NK-92 (cell line): ENCODE results near the gene GALNT9.
"Not testable (repeated sequence)": the region's sequence is repeated elsewhere in the genome, so short reads cannot be mapped to it uniquely, and the experiment has no call there.

ENCODE experiments used
- DNase-seq: peaks from one replicate; lab custom pipeline; 2025; ENCODE audit not compliant: unreplicated experiment; lab: John Stamatoyannopoulos, UW

GALNT9 gene

DNA sequence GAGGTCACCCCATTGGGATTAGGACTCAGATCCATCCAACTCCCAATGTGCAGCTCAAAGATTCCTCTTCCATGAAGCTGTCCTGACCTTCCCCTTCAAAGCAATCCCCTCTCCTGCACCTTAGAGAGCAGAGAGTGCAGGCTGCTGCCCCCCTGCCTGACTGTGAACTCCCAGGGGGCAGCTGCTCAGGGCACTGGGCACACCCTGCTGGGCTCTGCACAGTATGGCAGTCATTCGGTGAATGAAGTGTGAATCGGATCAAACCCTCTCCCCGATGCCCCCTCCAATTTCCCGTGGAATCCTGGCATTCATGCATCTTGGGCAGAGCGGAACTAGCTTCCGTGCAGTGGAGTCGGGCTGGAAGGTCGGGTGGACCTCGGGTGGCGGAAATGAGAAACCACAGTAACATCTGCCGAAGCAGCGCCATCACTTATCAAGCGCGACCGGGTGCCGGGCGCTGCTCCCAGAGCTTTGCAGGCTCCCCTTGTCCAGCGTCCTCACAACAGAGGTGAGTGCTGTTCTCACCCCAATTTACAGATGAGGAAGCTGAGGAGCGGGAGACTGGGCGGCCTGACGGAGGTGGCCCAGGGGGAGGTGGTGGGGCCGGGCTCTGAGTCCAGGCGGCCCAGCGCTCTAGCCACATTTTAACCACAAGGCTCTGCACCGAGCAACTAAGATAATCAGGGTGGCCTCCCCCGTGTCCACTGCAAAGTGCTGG, 14.7 kb downstream of the GALNT9 start:
- DNase-seq = no peak

DNA sequence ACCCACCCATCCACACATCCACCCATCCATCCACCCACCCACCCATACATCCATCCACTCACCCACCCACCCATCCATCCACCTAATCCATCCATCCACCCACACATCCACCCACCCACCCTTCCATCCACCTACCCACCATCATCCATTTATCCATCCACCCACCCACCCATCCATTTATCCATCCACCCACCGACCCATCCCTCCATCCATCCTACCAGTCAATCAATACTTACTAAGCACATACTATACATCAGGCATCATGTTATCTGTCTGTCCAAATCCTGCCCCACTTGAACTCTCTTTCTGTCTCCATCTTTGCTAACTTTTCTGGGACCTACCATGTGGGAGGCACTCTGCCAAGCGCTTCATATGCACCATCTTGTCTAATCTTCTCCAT, 15.4 kb downstream of the GALNT9 start:
- no peak for DNase-seq

DNA sequence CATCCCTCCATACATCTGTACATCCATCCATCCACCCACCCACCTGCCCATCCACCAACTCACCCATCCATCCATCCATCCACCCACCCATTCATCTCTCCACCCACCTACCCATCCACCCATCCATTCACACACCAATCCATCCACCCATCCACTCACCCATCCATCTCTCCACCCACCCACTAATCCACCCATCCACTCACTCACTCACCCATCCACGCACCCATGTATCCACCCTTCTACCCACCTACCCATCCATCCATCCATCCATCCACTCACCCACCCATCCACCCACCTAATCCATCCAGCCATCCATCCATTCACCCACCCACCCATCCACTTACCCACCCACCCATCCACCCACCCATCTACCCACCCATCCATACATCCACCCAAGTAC, 16.2 kb downstream of the GALNT9 start:
- no peak for DNase-seq

DNA sequence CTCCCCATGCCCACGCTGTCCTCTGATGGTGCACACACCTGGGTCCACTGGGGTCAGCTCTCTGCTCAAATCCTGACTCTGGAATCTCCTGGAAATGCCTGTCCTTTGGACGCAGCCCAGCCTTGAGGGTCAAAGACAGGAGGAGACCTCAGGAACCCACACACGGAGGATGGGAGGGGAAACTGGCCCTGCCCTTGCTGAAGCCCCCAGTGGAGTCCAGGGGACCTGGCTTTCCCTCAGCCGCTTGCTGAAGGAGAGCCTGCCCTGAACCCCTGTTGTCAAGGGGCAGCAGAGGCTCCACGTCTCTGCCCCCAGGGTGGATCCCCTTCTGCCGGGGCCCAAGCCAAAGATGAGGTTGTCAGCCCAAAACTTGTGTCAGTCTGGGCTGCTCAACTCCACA, 16.9 kb downstream of the GALNT9 start:
- DNase-seq = no peak

DNA sequence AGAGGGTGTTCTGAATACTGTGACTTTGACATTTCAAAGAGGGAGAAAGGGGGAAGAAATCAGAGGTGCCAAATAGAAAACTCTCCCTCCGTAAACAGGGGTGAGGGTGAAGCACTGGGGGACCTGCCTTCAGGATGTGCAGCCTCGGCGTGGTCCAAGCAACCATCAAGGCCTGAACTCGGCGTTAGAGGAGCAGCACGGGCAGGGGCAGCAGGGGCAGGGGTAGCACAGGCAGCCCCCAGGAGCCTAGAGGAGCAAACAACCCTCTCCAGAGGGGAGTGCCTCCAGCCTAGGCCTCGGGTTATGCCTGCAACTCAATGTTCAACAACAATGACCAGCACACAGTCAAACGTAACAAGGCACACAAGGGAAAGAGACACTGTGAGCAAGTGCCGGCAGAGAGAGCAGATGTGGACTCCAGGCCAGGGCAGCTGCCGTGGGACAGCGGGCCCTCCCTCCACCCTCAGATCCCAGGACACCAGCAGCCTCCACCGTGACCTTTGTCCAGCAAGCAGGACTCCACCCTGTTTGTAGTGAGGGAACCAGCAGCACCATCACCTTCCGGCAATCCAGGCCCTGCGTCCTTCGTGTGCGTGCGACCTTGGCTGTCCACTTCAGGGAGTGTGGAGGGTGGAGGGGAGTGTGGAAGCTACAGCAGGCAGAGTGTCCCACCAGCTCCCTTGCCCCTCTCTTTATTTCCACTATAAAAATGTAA, 18.0 kb downstream of the GALNT9 start:
- no peak for DNase-seq

DNA sequence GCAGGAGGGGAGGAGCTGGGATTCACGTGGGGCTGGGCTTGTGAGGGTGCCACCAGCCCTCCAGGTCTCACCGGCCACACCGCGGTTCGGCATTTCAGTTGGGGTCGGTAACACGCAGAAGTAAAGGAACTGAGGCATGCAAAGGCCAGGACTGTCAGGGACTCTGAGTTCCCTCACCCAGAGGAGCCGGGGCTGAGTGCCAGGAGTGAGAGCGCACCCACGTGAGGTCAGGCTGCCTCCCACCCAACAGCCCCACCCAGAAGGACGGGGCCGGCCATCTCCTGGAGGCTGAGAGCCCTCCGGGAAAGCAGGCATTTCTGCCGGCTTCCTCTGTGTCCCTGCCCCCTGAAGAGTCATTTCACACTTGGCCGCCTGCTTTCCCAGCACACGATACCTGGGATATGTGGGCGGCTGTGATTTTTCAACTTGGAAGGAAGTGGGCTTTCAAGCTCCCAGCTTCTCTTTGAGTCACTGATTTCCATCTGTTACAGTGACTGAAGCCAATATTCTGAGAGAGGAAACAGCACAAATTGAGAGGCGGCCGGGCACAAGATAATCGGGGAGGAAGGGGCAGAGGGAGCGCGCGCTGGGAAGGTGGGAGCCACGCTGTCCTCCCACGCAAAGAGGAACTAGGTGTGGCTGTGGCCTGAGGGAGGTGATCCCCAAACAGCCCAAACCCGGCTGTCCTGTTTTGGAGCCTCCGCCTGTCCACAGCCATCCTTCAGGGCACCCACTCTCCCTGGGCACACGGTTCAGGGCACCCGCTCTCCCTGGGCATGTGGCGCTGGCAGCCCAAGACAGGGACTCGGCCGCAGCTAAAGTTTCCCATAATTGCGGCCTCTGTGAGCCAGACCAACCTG, 19.0 kb downstream of the GALNT9 start:
- no peak for DNase-seq

DNA sequence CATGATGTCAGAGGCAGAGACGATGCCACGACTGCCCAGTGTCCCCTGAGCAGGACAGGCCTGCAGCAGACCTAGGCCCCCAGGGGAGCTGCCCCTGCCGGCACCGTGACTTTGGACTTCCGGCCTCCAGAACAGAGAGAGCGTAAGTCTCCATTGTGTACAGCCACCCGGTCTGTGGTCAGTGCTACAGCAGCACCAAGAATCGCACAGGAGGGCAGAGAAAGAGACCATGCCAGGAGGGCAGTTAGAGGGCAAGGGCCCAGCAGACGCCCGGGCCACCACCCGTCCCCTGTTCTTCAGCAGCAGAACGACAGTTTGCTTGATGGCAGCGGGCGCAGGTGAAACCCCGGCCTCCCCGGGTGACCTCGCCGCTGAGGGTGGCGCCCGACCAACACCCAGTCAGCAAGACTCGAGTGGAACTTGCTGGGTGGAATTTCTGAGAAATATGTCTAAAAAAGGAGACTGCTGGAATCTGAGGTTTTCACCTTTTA, 19.7 kb downstream of the GALNT9 start:
- no peak for DNase-seq

DNA sequence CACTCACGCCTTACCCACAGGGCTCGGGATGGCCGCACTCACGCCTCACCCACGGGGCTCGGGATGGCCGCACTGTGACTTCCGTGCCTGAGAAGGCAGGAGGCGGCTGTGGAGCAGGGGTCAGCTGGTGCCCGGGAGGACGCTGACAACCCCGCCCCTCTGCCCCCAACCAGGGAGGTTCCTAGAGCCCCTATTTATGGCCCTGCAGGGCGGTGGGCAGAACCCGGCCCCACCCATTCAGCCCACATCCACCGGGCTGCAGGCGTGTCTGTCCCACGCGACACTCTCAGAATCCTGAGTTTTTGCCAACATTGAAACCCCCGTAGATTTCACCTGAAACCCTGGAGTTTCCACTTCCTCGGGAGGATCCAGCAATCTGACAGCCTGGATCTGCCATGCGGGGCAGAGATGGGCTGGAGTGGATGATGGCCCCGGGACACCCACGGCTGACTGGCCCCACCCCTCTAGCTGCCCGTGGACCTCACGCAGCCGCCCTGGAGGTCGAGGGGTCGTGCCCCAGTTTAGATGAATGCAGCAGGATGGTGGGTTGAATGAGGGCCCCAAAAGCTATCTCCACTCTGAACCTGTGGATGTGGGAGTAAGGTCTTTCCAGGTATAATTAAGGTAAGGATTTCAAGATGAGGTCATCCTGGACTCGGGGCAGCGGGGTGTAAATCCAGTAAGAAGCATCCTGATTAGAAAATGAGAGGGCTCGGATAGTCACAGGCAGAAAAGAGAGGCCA, 20.4 kb downstream of the GALNT9 start:
- no peak for DNase-seq

DNA sequence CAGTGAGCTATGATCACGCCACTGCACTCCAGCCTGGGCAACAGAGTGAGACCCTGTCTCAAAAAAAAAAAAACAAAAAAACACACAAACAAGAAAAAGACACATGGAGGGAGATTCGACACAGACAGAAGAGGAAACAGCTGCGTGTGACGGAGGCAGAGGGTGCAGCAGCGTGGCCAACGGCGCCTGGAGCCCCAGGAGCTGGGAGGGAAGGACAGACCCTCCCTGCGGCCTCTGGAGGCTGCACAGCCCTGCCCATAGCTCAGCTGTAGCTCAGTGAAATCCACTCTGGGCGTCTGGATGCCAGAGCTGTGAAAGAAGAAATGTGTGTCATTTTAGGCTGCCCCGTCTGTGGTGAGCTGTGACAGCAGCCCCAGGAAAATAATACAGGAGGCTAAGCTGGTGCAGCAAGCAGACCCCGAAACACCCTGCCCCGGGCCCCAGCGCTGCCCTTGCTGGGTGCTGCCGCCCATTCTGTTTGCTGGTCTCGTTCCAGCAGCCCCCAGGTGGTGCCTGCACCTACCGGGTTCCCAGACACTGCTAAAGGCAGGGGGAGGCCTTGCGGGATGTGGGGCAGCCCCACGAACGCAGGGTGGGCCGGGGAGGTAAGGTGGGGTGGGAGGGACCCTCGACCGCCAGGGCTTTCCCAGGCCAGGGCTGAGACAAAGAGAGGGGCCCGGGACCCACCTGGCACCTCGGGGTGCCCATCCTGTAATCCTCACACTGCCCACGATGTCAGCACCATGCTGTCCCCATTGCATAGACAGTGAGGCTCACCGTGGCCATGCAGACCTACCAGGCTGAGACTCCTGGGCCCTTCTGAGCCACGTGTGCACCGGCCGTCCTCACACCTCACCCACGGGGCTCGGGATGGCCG, 21.2 kb downstream of the GALNT9 start:
- DNase-seq = no peak

DNA sequence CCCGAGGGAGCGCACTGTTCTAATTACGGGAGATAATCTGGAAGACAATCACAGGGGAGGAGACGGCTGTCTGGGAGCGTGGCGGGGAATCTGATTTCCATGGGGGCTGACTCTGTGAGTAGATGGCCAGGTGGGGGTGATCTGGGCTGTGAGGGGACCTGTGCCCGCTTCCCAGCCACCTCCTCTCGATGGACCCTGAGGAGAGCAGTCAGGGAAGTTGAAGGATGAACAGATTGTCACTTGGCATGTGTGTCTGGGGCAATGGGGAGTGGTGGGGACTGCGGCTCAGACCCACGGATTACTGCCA, 22.6 kb downstream of the GALNT9 start:
- no peak for DNase-seq

DNA sequence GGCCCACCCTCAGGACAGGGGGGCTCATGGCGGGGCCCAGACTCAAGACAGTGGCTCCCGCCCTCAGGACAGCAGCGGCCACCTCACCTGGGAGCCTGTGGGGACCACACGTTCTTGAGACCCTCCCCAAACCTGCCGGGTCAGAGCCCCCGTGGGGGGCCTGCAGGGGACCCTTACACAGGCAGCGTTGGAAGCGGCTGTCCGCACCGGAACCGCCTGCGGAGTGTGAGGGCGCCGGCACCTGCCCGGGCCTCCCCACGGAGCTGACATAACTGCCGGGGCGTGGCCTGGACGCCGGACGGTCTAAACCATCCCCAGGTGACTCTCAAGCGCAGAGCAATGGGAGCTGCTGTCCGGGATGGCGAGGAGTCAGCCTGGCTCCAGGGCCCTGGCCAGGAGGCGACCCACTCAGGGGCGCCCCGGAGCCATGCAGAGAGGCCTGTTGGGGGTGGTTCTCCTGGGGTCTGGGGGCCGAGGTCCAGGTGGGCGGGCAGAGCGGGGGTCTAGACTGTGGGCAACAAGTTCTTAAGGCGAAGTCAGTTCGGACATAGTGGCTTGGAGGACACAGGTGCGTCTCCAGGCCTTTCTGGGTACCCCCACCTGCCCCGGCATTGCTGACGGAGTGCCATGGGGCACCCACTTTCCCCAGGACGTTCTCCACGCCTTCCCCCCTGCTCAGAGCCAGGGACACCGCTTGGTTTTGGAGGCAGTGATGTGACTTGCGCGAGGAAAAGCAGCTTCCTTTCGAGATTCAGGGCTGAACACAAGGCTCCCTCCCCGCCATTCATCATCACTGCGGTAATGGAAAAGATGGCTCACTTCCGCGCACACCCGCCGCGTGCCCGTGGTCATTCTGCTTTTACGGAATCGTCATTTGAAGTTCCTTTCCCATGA, 23.2 kb downstream of the GALNT9 start:
- no peak for DNase-seq

DNA sequence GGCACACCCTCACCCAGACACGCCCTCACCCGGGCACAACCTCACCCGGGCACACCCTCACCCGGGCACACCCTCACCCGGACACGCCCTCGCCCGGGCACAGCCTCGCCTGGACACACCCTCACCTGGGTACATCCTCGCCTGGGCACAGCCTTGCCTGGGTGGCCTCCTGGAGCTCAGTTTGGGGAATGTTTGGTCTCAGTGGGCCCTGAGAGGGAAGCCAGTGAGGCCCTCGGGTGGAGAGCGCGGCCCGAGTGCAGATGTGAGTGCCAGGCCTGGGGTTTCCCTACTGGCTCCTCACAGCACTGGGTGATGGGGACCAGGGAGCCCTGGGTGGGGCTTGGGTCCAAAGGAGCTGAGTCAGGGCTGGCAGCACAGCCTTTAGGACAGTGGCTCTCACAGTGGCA, 23.8 kb downstream of the GALNT9 start:
- no peak for DNase-seq

DNA sequence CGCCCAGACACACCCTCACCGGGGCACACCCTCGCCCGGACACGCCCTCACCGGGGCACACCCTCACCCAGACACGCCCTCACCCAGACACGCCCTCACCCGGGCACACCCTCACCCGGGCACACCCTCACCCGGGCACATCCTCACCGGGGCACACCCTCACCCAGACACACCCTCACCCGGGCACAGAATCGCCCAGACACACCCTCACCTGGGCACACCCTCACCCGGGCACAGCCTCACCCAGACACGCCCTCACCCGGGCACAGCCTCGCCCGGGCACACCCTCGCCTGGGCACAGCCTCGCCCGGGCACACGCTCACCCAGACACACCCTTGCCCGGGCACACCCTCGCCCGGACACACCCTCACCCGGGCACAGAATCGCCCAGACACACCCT, 24.5 kb downstream of the GALNT9 start:
- DNase-seq = not testable (repeated sequence)

DNA sequence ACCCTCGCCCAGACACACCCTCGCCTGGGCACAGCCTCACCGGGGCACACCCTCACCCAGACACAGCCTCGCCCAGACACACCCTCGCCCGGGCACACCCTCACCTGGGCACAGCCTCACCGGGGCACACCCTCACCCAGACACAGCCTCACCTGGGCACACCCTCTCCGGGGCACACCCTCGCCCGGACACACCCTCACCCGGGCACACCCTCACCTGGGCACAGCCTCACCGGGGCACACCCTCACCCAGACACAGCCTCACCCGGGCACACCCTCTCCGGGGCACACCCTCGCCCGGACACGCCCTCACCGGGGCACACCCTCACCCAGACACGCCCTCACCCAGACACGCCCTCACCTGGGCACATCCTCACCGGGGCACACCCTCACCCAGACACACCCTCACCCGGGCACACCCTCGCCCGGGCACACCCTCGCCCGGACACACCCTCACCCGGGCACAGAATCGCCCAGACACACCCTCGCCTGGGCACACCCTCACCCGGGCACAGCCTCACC, 25.5 kb downstream of the GALNT9 start:
- DNase-seq = not testable (repeated sequence)

DNA sequence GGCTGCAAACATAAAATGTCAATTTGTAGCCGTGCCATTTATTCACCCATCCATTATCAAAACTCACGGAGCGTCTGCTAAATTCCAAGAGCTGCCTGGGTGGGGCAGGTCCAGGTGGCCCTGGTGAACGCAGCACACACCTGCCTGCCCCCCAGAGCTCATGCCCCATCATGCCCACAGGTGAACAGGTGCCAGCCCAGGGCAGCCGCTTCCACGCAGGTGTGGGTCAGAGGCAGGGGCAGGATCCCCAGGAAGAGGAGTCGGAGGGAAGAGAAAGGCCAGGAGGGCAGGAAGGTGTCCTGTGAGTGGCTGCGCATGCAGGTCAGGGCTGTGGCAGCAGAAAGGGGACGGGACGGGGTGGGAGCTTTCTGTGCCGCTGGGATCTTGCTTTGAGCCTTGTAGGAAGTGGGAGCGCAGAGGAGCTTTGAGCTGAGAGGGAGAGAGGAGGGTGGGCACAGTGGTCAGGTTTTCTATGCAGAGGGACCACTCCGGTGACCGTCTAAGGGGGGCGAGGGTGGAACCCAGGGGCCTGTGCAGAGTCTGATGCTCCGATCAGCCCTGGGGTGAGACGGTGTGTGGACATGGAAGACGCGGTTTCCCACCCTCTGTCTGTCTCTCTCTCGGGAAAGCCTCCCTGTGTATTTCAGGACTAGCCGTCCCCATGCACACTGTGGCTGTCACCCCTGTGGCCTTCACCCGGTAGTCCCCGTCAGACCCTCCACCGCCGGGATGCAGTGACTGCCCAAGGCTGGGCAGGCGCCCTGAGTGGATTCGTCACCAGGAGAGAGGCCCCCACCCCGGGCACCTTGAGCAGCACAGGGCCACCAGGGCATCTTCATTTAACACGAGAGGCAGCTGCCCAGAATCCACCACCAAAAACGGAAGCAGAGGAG, 26.7 kb downstream of the GALNT9 start:
- DNase-seq = no peak

DNA sequence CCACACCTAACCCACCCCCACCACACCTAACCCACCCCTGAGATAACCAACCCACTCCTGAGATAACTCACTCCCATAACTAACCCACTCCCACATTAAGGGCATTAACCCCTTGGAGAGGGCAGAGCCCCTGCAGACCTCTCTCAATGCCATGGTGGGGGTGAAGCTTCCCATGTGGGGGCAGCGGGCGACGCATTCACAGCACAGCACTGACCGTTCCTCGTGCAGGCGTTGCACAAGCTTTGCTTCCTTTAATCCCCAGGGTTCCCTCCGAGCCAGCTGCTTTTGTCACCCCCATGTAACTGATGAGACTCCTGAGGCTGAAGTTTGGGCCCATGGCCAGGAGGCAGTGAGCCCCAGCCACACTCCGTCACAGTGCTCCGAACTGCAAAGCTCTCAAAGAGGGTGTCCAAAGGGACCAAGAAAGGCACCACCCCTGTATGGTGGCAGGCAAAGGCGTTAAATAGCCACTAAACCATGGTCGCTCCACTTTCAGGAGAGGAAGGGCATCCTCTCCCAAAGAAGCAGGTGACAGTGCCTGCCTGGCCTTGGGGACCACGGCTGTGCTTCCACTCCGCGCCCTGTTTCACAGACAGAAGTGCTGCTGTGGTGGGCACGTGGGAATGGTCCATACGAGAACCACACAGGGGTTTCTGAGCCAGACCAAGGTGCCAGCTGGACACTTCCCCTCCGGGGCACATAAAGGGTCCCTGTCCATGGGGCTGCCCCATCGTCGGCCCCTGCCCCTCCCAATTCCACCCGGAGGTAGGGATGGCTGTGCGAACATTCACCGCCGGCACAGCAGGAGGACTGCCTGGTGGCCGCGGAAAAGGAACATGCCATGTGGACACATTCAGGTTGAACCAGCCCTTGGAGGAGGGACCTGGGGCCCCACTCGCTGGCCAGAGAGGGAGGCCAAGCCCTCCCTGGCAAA, 28.3 kb downstream of the GALNT9 start:
- no peak for DNase-seq

DNA sequence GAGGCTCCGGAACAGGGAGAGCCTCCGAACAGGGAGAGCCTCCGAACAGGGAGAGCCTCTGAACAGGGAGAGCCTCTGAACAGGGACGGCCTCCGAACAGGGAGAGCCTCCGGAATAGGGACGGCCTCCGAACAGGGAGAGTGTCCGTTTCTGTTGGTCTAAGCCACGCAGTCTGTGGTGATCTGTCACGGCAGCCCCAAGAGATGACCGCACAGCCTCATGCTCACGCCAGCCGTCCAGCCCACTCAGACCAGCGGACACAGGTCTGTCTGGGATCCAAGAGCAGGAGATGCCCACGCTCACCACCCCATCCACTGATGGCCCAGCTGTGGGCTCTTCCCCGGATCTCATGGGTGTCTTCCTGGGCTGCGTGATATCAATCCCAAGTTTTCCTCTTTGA, 33.3 kb downstream of the GALNT9 start:
- no peak for DNase-seq
